HCT116 (cell line): Measurements from ENCODE around the gene TMA7.

Experiments
- EZH2 ChIP-seq: fragments of 200-600 bp; sonication (generic); IDR thresholded peaks from 2 replicates; pipeline ENCODE4 v1.6.1; 2017; ENCODE audit warnings: antibody characterized with exemption, mixed run types
- SRF ChIP-seq: IDR thresholded peaks from 2 replicates; pipeline ENCODE4 v1.6.1; 2012; ENCODE audit warnings: low read depth

GRCh38 chr3:48429960-48430707 is 9.9 kb upstream of the TMA7 start, which contains the start of gene PLXNB1:
- no peak for TF ChIP-seq EZH2
- TF ChIP-seq SRF = no peak
